Activated naive CD8-positive, alpha-beta T cell treated with anti-CD3 and anti-CD28 coated beads, Interleukin-2, amount 50 U/mL, for 24 hours (primary cell): ENCODE measurements around the gene CSNK1D.
A peak's percentile ranks its signal among the peaks of the same experiment; 100 is the strongest.

Experiments
- ATAC-seq: fragments of 150-1000 bp; cut with Tn5 transposase; one replicate; pipeline ENCODE4 v1.10.0; 2021
- DNase-seq: peaks from one replicate; pipeline ENCODE4 v3.0.0; 2021
- H3K27ac Mint-ChIP-seq: one replicate; pipeline ENCODE4 v1.8.0; 2021; ENCODE audit warnings: mild to moderate bottlenecking, mixed read lengths
- H3K27me3 Mint-ChIP-seq: one replicate; pipeline ENCODE4 v1.8.0; 2021; ENCODE audit warnings: mixed read lengths
- H3K36me3 Mint-ChIP-seq: one replicate; pipeline ENCODE4 v1.8.0; 2021; ENCODE audit warnings: low read depth, mixed read lengths
- H3K4me1 Mint-ChIP-seq: one replicate; pipeline ENCODE4 v1.8.0; 2021; ENCODE audit warnings: mixed read lengths
- H3K4me3 Mint-ChIP-seq: one replicate; pipeline ENCODE4 v1.8.0; 2021; ENCODE audit warnings: mild to moderate bottlenecking, moderate library complexity, mixed read lengths
- H3K9me3 Mint-ChIP-seq: one replicate; pipeline ENCODE4 v1.8.0; 2021; ENCODE audit warnings: mixed read lengths

Gene CSNK1D

DNA sequence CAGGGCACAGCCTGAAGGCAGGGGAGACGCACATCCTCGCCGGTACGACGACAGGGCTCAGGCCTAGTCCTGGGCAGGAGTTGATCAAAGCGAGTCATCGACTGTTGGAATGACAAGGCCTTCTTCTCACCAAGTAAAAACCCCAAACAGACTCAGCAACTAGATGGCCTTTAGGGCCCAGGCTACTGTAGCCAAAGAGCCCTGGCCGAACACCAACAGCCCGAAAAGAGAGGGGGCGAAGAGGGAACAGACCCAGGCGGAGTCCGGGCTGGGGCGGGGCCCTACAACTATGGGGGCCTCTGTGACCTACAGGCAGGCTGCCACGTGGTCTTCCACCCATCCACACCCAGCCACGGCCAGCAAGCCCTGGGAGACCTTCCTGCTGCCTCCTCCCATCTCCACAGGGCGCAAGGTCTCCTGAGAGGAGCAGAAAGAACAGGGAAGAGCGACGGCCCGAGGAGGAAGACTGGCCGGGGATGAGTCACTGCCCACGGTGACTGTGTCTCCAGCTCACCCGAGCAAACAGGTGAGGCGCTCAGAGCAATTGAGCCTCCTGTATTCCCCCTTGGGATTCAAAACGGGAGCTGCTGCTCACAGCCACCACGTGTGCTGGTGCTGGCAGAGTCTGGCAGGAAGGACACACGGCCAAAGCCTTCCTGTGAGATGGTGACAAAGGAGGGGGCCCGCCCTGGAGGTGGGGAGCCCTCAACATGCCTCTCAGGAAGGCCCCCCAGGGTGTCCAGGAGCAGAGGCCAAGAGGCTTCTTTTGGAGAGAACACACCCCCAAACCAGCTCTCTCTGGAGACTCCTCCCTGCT lies 26.9 kb downstream of the CSNK1D start:
- no peak for DNase-seq
- no peak for ATAC-seq
- Mint-ChIP-seq H3K4me1 (peaks cover 20% of the 10 kb centered on the region), H3K4me3 (no peak overlapping the region), H3K9me3 (no peaks in the 10 kb centered on the region), H3K27me3 (no peaks in the 10 kb centered on the region), H3K27ac (no peak overlapping the region), H3K36me3 (peaks cover 43% of the 10 kb centered on the region)

- H3K27ac Mint-ChIP-seq: no peak overlapping the region
- DNase-seq (no peak), ATAC-seq (no peak)
- no peak overlapping the region for H3K4me3 Mint-ChIP-seq
- H3K4me1 Mint-ChIP-seq: peaks cover 25% of the 10 kb centered on the region
- H3K9me3 Mint-ChIP-seq: no peaks in the 10 kb centered on the region
- H3K27me3 Mint-ChIP-seq: no peaks in the 10 kb centered on the region
- H3K36me3 Mint-ChIP-seq: peaks cover 37% of the 10 kb centered on the region
These were observed 27.5 kb downstream of the CSNK1D start for GRCh38 chr17:82246040-82246364.

GRCh38 chr17:82245134-82246039 lies 28.1 kb downstream of the CSNK1D start:
- DNase-seq (no peak), ATAC-seq (no peak)
- Mint-ChIP-seq H3K4me1 (peaks cover 31% of the 10 kb centered on the region), H3K27ac (no peak overlapping the region), H3K36me3 (peaks cover 34% of the 10 kb centered on the region), H3K27me3 (no peaks in the 10 kb centered on the region), H3K9me3 (no peaks in the 10 kb centered on the region), H3K4me3 (no peak overlapping the region)

DNA sequence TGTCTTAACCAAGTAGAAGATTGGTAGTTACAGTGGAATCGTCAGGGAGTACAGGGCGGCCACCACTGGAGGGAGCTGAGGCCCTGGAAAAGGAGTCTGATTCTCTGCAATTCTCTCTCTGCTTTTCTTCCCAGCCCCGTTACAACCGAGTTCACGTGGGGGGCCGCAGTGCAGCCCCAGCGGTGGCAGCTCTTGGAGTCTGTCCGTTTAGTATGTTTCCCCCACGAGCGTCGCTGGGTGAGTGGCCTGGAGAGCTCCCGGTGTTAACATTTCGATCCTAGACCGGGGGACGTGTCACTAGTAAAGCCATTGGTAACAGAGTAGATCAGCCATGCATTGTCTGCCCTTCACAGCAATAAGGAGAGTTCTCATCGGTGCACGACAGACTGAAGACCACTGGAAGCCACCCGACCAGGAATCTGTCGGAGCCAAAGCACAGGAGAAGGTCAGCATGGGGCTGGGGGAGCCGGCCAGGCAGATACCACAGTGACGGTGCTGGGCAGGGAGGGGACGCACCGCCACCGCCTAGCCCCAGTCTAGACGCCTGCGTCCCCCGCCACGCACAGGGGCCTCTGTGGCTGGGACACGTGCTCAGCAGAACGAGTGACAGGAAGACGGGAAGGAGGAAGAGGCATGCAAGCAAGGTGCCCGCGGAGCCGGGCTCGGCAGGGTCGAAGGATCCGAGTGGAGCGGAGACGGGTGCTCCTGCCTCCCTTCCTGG lies 28.9 kb downstream of the CSNK1D start:
- Mint-ChIP-seq H3K27ac (peak overlapping the region; percentile 52), H3K4me1 (peaks cover 33% of the 10 kb centered on the region), H3K9me3 (no peaks in the 10 kb centered on the region), H3K4me3 (peak overlapping the region; percentile 10), H3K36me3 (peaks cover 32% of the 10 kb centered on the region), H3K27me3 (no peaks in the 10 kb centered on the region)
- DNase-seq: no peak
- no peak for ATAC-seq

DNA sequence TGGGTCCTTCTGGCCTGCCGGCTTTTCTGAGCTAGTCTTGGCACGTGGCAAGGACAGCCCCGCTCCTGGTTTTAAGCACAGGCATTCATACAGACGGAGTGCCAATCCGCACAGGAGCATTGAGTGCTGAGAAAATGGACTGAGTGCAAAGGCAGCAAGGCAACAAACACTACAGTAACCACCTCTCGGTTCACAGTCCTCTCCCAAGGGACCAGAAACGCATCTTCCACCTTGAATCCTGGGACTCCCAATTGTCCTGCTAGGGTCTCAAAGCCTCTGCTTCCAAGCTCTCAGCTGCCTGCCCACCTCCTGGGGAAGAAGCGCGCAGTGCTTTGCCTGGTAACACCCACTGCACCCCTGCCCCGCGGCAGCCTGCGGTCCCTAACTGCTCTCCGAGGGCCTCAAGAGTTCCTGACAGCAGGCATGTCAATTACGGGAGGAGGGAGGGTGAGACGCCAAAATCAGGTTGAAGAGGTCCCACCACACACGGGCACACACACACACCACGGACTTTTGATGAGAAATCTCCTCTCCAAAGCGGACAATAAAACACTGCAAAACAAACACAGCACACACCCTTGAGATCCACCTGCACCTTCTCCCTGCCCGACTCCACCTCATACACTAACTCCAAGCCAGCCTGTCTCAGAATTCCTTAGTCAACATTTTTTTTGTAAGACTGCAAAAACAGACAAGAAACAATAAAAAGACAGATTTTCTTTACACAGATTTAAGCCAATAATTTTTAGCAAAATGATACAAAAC lies 29.7 kb downstream of the CSNK1D start:
- peaks cover 31% of the 10 kb centered on the region for H3K36me3 Mint-ChIP-seq
- no peaks in the 10 kb centered on the region for H3K9me3 Mint-ChIP-seq
- H3K4me3 Mint-ChIP-seq: peak overlapping the region; percentile 10
- H3K27me3 Mint-ChIP-seq: no peaks in the 10 kb centered on the region
- peaks cover 39% of the 10 kb centered on the region for H3K4me1 Mint-ChIP-seq
- peak overlapping the region; percentile 25 for H3K27ac Mint-ChIP-seq
- no peak for ATAC-seq
- DNase-seq: no peak

GRCh38 chr17:82242977-82243647 lies 30.4 kb downstream of the CSNK1D start:
- Mint-ChIP-seq H3K27ac (peak overlapping the region; percentile 46), H3K4me3 (no peak overlapping the region), H3K36me3 (peaks cover 30% of the 10 kb centered on the region), H3K9me3 (no peaks in the 10 kb centered on the region), H3K27me3 (no peaks in the 10 kb centered on the region), H3K4me1 (peaks cover 45% of the 10 kb centered on the region)
- ATAC-seq (no peak), DNase-seq (no peak)

- H3K27me3 Mint-ChIP-seq: no peaks in the 10 kb centered on the region
- ATAC-seq (no peak), DNase-seq (no peak)
- no peak overlapping the region for H3K4me3 Mint-ChIP-seq
- peaks cover 26% of the 10 kb centered on the region for H3K36me3 Mint-ChIP-seq
- peak overlapping the region; percentile 46 for H3K27ac Mint-ChIP-seq
- peaks cover 43% of the 10 kb centered on the region for H3K4me1 Mint-ChIP-seq
- no peaks in the 10 kb centered on the region for H3K9me3 Mint-ChIP-seq
These were observed 30.9 kb downstream of the CSNK1D start for GRCh38 chr17:82242698-82242976.

DNA sequence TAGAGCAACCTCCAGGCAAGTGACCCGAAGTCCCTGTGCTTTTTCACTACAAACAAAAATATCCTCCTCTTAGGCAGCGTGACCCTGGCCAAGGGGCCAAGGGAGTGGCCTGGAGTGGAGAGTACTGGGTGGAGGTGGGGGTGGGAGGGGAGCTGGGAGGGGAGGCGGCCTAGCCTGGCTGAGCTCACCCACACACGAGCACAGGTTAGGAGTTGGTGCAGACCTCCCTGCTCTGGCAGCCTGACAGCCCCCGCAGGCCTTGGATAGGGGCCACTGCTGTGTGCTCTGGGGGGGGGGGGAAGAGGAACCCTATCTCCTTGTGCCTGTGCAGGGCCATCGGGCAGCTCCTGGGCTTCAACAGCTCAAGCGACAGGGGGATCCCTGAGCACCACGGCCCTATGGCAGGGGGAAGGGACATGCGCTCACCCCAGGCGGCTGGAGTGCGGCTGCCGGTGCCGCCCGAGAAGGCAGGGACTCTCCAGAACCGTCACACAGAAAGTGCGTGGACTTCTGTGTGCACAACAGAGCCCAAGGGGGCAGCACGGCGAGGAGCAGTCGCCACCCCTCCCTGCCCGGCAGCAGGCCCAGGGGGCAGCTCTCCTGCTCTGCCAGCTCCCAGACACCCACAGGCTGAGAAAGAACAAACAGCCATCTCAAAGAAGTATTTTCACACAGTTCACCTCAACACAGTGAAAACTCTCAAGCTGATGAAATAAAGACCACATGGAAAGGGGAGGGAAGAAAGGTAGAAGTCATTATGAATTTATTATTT lies 31.4 kb downstream of the CSNK1D start:
- Mint-ChIP-seq H3K27ac (peak overlapping the region; percentile 73), H3K36me3 (peaks cover 20% of the 10 kb centered on the region)

GRCh38 chr17:82241183-82241925 lies 32.1 kb downstream of the CSNK1D start:
- Mint-ChIP-seq H3K27ac (peak overlapping the region; percentile 73), H3K27me3 (no peaks in the 10 kb centered on the region), H3K9me3 (no peaks in the 10 kb centered on the region), H3K4me1 (peaks cover 42% of the 10 kb centered on the region), H3K4me3 (peak overlapping the region; percentile 48), H3K36me3 (peaks cover 20% of the 10 kb centered on the region)
- DNase-seq (peak; percentile 70), ATAC-seq (peak; percentile 65)

More for the DNA sequence above, 31.4 kb downstream of the CSNK1D start:
- peaks cover 42% of the 10 kb centered on the region for H3K4me1 Mint-ChIP-seq
- H3K27me3 Mint-ChIP-seq: no peaks in the 10 kb centered on the region
- H3K4me3 Mint-ChIP-seq: peak overlapping the region; percentile 48
- H3K9me3 Mint-ChIP-seq: no peaks in the 10 kb centered on the region
- peak; percentile 11 for ATAC-seq
- no peak for DNase-seq

DNA sequence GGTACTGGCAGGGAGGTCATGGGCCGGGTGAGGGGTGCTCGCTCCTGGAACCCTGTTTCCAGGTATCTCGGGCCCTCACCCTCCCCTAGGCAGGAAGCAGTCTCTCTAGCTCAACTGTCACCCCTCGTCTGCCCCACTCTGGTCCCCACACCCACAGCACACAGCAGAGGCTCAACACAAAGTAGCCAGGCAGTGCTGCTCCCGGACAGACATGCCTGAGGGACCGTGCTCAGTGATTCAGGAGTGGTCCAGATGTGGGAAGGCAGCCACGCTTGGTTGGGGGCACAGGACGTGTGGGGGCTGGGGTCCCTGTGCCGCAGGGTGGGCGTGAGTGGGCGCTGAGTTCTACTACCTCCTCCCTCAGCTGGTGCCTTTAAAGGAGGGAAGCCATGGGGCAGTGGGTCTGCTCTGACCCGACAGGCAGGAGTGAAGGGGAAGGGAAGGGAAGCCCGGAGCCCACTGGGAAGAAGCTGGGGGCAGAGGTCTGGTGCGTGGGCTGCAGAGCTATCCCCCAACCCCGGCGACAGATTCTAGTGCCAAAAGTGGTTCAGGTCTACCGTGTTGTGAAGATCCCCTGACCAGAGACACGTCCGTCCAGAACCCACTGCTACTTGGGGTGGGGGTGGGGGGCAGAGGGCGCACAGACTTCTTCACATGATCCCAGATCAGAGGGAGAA lies 32.9 kb downstream of the CSNK1D start:
- Mint-ChIP-seq H3K9me3 (no peaks in the 10 kb centered on the region), H3K4me1 (peaks cover 46% of the 10 kb centered on the region), H3K27me3 (no peaks in the 10 kb centered on the region), H3K36me3 (peaks cover 20% of the 10 kb centered on the region), H3K27ac (peak overlapping the region; percentile 42), H3K4me3 (no peak overlapping the region)
- ATAC-seq (no peak), DNase-seq (no peak)

GRCh38 chr17:82239926-82240505 lies 33.5 kb downstream of the CSNK1D start:
- no peak overlapping the region for H3K4me3 Mint-ChIP-seq
- peaks cover 16% of the 10 kb centered on the region for H3K36me3 Mint-ChIP-seq
- H3K27ac Mint-ChIP-seq: no peak overlapping the region
- H3K9me3 Mint-ChIP-seq: no peaks in the 10 kb centered on the region
- H3K27me3 Mint-ChIP-seq: no peaks in the 10 kb centered on the region
- no peak for ATAC-seq
- H3K4me1 Mint-ChIP-seq: peaks cover 47% of the 10 kb centered on the region
- no peak for DNase-seq

DNA sequence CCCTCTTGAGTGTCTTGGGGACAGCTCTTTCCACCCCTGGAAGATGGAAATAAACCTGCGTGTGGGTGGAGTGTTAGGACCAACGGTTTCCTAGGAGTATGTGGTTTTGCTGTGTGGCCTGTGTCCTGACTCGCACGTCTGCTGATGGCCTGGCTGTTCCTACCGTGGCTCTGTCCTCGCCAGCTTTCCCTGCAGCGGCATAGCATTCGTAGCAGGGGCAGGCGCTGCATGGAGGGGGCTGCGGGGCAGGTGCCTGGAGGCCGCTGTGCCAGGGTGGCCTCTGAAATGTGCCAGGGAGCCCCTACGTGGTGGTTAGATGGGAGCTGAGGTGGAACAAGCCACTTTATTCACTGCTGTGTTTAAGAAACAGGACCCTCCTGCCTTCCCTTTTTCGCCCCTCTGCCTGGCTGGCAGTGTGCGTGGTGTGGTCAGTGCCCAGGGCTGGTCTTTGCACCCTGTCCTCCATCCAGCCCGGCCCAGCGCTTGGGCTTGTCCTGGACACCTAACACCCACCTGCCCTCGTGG lies 34.0 kb downstream of the CSNK1D start:
- no peaks in the 10 kb centered on the region for H3K9me3 Mint-ChIP-seq
- no peak overlapping the region for H3K4me3 Mint-ChIP-seq
- peaks cover 10% of the 10 kb centered on the region for H3K36me3 Mint-ChIP-seq
- ATAC-seq: no peak
- peaks cover 46% of the 10 kb centered on the region for H3K4me1 Mint-ChIP-seq
- no peaks in the 10 kb centered on the region for H3K27me3 Mint-ChIP-seq
- no peak for DNase-seq
- H3K27ac Mint-ChIP-seq: no peak overlapping the region
